ENCODE results near the gene CCDC154.
"Not testable (repeated sequence)": the region's sequence is repeated elsewhere in the genome, so short reads cannot be mapped to it uniquely, and the experiment has no call there.

The CCDC154 gene

DNA sequence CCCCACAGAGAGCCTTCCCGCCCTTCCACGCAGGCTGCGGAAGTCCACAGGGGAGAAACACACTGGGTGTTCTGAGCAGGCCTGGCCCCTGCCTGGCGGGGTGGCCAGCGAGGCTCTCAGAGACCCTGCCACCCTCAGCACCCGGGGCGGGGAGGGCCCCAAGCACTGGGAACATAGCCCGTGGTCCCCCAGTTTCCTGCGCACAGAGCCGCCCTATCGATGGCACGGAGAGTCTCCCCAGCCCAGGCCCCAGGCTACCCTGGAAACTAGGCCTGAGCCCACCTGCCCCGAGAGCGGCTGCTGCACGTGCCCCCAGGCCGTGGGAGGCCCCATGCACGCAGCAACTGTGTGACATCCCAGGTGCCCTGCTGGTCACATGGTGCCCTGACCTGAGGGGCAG is 10.2 kb upstream of the CCDC154 start:
- no peak for DNase-seq (ENCODE audit: low read depth in 2 of 2)

DNA sequence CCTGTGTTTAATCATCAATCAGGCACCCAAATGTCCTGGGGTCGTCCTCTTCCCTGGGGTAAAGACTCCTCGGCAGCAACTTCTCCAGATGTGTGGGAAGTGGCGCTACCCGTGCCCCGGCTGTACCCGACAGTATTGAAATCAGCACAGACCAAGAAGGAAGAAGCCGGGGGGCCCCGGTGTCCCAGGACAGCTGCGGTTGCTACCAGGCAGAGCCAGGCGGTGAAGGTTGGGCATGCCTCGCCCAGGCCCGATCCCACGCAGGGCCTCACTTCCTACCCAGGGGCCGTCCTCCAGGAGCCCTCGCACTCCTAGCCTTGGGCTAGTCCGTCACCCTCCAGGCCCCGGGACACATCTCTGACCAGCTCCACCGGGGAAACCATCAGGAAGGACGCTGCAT is 9.0 kb upstream of the CCDC154 start:
- no peak for DNase-seq (ENCODE audit: low read depth in 2 of 2)

DNA sequence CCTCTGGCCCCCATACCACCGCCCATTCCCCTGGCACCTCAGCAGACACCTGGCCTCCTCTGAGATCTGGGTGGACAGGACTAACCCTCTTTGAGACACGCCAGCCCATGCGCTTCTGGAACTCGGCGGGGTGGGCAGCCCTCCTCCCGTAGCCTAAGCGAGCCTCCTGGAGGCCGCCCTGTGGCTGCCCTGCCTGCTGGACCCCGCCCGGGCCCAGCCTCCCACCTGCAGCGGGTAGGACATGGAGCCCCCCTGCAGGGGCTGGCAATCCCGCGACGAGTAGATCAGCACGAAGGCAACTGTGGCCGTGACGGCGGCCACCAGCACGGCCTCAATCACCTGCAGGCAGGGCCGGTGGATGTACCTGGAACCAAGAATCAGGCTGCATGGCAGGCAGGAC is 8.2 kb upstream of the CCDC154 start:
- DNase-seq (ENCODE audit: low read depth in 2 of 2), result no peak

DNA sequence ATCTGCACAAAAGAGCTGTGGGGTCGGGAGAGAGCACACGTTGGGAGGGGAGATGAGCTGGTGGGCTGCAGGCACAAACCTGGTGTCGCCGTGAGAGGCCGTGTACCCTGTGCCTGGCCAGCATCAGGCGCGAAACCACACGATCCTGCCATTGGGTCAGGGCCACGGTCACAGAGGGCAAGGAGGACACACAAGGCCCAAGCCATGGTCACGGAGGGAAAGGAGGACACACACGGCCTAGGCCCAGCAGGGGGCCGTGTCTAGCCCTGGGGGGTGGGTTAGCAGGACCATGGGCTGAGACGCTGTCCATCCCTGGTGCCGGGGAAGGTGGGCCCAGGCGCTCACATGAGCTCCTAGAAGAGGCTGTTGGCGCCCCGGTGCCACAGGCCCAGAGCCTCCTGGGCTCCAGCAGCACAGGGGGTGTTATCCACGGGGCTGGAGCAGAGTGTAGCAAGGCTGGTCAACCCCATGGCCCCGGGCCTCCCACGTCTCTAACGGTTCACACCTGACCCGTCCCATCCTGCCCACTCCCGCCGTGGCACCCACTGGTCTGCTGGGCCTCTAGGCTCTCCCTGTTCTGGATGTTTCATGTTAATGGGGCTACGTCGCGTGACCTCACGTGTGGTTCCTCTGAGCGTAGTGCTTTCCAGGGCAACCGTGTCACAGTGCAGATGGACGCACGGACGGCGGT is 7.5 kb upstream of the CCDC154 start:
- no peak for DNase-seq (ENCODE audit: low read depth in 2 of 2)

DNA sequence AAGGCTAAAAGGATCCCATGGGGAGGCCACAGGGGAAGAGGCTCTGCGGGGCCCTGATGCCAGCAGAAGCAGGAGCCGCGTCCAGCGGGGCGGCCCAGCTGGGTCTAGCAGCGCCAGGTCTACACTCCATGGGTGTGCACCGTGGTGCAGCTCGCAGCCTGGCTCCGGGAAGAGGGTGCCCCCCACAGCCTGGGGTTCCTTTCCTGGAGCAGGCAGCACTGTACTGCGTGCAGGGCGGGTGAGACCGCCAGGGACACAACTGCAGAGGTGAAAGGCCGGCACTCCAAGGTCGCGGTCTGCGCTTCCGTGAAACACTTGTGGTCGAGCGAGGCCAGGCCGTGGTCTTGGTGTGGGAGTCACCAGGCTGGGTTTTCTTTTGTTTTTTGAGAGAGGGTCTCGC is 6.5 kb upstream of the CCDC154 start:
- DNase-seq (ENCODE audit: low read depth in 2 of 2), result no peak

DNA sequence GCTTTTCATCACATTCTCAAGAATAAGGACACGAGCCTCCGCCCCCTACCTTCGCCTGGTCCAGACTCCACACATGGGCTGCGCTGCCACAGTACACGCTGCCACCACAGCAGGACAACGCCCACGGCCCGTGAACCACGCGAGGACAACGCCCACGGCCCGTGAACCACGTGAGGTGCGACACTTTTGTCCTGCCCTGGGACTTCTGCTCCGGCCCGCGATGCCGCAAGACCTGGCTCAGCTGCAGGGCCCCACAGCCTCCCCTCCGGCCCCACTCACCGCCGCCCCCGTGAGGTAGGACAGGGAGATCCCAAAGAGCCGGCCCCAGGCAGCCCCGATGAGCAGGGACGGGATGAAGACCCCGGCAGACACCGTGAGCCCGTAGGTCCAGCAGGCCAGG is 5.9 kb upstream of the CCDC154 start:
- no peak for DNase-seq (ENCODE audit: low read depth in 2 of 2)

DNA sequence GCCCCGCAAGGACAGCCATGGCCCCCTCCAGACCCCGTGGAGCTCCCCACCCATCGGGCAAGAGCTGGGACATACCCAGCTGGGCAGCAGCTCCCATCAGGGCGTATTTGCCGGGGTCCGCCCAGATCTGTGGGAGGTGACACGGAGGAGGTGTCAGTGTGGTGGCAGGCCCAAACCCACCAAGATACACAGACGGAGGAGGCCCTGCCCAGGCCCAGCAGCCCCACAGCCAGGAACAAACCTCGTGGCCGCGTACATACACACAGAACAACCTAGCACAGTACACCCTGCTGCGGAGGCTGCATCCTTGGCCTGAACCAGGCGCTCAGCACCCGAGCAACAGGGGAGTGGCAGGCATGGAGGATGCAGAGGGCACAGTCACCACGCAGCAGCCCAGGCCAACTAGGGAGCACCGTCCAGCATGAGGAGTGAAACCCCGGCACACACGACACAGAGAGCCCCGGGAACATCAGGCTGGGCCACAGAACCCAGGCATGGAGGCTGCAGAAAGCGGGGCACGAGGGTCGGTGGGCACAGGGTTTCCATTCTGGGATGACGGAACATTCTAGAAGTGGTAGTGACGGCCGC is 4.9 kb upstream of the CCDC154 start:
- DNase-seq (ENCODE audit: low read depth in 2 of 2), result no peak

DNA sequence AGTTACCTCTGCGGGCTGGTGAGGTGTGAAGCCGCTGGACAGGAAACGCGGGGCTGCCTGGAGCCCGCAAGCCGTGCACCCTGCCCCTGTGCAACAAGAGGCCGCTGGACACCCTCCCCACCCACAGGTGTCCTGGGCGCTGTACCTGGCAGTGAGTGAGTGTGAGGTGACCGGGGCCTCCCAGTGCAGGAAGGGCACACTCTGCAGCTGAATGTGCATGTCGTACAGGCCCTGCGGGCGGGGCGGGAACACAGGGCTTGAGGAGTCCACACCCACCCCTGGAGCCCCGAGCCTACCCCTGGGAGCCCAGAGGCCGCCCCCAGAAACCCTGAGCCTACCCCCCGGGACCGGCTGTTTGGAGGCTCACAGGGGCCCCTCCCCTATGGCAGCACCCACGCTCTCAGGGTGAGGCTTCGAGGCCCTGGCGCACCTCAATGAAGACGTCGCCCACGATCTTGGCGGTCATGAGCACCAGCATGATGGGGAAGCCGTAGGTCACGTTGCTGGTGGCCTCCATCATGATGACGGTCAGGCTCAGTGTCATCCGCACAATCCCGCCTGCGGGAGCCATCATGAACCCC is 4.3 kb upstream of the CCDC154 start:
- DNase-seq (ENCODE audit: low read depth in 2 of 2), result no peak

DNA sequence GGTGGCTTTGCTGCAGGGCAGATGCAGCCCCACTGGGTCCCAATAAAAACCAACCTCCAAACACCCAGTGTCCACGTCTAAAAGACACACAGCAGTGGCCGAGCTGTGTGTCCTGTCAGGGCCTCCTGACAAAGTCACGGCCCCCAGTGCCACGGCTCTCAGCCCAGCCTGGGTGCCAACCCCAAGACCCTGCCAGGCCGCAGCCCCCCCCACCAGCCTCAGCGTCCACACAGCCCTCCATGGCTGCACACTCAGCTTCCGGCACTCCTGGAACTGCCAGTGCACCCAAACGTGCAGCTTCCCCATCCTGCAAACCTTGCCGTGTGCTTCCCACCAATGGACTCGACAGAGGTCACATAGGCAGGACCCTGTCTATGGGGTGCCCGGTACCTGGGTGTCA is 3.6 kb upstream of the CCDC154 start:
- no peak for DNase-seq (ENCODE audit: low read depth in 2 of 2)

DNA sequence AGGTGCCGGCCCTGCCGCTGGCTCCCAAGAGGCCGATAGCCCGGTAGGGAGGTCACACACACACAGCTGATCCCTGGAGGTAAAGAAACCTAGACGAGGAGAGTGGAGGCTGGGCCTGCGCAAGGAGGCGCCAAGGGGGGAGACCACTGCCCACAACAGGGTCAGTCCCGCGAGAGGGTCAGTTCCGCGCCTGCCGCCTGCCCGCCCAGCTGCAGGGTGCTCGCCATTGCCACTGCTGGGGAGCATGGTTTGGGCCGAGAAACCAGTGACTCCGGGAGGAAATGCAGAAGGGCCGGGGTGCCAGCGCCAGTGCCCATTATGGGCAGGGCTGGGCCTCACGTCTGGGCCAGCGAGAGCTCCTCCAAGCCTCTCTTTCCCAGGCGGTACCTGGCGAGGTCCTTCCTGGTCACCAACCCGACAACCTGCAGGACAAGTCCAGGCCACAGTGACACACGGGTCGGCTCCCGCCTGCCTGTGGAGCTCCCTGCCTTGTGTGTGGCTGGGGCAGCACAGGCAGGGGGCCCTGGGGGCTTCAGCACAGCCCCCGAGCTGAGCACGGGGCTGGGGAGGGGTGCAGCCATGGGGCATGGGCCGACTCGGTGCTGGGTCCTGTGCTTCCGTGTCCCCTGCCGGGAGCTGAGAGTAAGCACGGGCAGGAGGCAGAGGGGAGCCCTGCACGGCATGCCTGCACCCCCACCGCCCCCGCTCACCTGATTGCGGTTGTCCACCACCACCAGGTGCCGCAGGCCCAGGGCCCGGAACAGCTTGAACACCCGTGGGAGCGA is 2.1 kb upstream of the CCDC154 start:
- DNase-seq (ENCODE audit: low read depth in 2 of 2), result no peak

DNA sequence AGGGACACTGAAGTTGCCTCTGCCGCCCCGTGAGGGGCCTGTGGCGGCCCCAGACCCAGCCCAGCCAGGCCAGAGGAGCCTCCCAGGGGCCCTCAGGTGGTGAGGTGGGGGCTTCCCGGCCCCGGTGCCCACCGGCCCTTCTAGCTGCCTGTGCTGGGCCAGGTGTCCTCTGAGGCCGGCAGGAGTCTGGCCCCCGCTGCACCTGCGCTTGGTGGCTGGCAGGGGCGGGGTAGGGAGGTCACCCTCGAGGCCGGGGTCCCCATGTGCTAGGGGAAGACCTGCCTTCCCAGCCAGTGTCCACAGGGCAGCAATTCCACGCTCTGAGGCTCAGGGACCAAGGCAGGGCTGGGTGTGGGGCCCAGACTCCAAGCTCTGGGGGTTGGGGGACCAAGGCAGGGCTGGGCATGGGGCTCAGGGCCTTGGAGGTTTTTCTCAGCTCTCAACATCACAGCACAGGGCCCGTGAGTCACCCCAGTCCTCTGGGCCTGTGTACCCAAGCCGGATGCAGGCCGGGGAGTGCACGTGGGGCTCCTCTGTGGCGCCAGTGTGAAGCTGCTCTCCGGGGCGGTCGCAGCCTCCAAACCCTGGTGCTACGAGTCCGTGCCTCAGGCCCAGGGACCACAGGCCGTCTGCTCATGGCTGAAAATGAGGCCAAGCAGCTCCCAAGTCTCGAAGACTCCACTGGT is 1.3 kb upstream of the CCDC154 start:
- no peak for DNase-seq (ENCODE audit: low read depth in 2 of 2)

DNA sequence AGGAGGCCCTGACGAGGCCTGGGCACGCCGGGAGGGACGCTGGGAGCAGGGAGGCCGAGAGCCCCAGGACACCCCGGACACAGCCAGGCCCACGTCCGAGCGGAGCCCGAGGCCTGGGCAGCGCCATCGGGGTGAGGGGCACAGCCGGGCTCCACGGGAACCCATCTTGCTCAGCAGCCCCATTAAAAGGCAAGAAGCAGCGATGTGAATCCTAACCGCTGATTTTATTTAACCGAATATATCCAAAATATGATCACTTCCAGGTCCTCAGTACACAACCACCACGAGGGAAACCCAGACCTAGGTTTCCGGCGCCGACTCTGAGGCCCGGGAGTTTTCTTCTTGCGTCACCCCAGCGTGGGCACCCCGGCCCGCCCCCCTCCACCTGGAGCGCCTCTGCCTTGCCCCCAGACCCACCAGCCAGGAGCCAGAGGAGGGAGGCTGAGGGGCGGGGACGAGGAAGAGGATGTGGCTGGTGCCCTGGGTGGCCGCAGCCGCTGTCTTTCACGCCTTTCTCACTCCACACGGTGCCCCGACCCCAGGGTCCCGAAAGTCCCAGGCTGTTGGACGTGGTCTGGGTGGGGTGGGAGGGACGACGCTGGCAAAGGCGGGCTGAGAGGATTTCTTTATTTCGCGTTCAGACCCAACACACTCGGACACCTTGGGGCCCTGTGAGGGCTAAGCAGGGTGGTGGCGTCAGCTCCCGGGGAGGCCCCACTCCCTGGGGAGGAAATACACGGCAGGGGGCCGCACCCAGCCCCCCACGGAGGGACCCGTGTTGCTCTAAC is 568 bp upstream of the CCDC154 start:
- DNase-seq (ENCODE audit: low read depth in 2 of 2), result no peak

DNA sequence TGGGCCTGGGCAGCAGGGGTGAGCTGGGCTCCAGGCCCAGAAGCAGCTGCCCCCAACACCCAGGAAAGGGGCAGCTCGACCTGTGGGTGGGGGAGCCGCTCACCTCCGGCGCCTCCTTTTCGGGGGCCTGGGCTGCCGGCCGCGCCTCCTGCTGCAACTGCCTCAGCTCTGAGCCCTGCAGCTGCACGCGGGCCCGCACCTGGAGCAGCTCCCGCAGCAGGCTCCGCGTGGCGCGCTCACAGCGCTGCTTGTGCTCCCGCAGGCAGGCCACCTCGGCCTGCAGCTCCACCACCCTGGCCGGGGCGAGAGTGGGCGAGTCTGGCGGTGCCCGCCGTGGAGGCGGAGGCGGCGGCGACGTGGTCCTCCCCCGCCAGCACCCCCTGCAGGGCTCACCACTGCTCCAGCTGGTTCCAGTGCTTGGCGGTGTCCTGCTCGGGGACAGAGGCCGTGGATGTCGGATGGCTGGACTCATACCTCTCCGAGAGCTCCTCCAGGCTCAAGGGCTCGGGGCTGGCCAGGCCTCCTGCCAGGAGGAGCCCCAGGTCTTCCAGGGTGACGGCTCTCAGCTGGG is 868 bp downstream of the CCDC154 start:
- no peak for DNase-seq (ENCODE audit: low read depth in 2 of 2)

DNA sequence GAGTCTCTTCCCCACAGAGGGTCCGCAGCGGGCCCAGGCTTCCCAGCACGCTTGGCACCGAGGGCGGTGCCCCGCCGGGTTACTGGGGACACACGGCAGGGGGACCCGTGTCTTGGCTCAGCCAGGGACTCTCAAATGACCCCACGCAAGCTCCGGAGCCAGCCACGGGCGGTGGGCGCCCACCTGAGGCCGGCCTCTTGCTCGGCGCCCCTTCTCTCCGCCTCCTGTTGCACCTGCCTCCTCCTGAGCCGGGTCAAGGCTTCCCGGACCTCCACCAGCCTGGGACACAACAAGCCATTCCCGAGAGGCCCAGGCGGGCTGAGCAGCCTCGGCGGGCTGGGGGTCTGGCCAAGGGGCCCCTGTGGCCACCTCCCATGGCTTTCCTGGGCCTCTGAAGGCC is 1.7 kb downstream of the CCDC154 start:
- no peak for DNase-seq (ENCODE audit: low read depth in 2 of 2)

DNA sequence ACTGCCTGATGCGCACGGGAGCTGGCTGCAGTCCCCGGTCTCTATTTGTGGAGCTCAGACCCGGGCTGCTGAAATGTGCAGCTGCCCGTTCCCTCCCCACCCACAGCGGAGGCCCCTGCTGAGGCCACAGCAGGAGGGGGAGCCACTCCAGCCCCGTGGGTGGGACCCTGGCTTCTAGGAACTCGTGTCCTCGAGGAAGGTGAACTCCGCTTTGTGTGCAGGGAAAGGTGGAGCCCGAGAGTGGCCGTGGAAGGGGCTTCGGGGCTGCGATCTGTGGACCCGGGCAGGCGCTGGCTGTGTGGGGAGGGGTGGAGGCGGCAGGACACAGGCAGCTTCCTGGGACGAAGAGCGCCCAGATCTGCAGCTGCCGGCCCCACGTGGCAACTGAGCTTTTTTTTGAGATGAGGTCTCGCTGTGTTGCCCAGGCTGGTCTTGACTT is 2.9 kb downstream of the CCDC154 start:
- no peak for DNase-seq (ENCODE audit: low read depth in 2 of 2)

DNA sequence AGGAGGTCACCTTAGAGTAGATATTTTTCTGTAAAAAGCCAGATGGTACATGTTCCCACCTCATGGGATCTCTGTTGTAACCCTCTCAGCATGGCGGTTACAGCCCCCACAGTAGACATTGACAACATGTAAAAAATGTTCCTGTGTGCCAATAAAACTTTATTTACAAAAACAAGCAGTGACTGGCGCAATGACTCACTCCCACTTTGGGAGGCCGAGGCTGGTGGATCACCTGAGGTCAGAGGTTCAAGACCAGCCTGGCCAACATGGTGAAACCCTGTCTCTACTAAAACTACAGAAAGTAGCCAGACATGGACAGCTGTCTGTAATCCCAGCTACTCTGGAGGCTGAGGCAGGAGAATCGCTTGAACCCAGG is 4.7 kb downstream of the CCDC154 start:
- not testable (repeated sequence) for DNase-seq (ENCODE audit: low read depth in 2 of 2)

DNA sequence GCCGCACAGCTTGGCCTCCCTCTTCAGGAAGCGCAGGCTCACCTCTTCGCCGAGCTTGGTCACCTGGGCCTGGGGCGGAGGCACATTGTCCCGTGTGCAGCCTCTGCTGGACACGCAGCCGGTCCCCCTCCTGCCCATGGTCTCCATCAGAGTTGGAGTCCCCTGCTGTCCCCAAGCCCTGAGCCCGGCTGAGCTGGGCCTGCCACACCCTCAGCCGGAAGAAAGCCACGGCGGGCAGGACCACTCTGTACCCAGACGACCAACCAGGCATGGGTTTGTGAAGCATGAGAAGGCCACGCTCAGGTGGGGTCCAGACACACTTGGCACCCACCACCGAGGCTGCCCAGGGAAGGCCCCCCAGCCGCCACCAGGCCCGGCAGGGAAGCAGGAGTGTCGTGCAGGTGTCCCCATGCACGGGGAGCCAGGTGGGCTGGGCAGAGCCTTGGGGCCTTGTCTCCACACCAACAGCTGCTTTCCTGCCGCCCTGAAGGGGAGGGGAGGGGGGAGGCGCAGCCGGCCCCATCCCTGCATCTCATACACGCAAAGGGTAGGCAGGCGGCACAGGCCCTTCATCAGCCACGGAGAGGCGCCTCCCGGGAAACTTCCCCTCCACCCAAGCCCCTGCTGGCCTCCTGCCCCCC is 5.2 kb downstream of the CCDC154 start:
- DNase-seq (ENCODE audit: low read depth in 2 of 2), result no peak

DNA sequence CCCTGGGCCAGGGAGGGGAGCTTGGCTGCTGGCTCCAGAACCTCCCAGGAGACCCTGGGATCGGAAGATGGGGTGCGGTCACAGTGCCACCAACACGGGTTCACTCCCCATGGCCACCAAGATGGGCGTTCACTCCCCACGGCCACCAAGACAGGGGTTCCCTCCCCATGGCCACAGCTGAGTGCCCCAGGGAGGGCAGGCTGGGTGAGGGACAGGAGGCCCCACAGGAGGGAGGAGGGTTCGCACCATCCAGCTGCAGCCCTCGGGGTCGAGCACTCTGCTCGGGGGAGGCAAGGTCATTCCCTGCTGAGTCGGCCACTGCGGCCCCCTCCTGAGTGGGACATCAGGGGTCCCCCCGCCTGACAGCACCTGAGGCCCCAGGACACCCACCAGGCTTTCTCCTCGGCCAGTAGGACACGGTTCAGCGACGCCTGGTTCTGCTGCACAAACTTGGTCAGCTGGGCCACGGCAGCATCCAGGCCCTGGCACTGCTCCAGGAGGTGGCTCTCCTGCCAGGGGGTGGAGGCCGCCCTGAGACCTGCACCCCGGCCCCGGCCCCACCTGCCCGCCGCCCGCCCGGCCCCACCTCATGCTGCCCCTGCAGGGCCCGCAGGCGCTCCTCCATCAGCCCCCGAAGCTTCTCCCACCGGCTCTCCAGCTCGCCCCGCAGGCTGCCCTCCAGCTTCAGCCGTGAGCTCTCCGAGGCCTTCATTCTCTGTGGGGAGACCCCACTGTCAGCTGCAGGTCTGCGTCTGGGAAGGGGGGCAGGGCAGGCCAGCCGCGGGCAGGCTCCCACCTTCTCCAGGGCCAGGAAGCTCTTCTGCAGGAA is 5.9 kb downstream of the CCDC154 start:
- no peak for DNase-seq (ENCODE audit: low read depth in 2 of 2)

DNA sequence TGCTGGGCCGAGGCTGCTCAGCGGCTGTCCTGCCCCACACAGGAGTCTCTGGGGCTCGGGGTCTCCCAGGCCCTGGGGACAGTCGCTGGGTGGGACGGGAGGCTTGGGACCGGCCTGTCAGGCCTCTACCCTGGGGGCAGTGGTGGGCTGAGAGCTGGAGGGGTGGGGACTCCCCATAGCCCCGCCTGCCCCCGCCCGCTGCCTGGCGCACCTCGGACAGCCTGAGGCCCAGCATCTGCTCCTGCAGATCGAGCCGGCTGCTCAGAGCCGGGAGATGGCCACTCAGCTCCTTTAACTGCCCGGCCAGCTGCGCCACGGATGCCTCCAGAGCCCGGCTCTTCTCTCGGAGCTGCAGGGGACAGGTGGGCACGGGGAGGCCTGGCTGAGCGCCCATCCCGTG is 6.8 kb downstream of the CCDC154 start:
- DNase-seq (ENCODE audit: low read depth in 2 of 2), result no peak

All from activated CD8-positive, alpha-beta memory T cell treated with anti-CD3 and anti-CD28 coated beads for 4 hours (primary cell).